ENCODE results near the gene ADAP2. TPM values are rescaled to one million over a fixed set of nuclear protein-coding genes. Genes with fewer than 3 reads are reported as not detected.

Gene ADAP2, protein sequence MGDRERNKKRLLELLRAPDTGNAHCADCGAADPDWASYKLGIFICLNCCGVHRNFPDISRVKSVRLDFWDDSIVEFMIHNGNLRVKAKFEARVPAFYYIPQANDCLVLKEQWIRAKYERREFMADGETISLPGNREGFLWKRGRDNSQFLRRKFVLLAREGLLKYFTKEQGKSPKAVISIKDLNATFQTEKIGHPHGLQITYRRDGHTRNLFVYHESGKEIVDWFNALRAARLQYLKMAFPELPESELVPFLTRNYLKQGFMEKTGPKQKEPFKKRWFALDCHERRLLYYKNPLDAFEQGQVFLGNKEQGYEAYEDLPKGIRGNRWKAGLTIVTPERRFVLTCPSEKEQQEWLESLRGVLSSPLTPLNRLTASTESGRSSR
- total RNA-seq (10 to 100 TPM in 1 of 5 donors, 1 to 10 TPM in 3, not detected in 1; 4.6 to 28.7 (median 8.4) TPM), polyA plus RNA-seq (10 to 100 TPM in 1 of 3 donors, 1 to 10 TPM in 2; 1.8 to 10.0 (median 6.1) TPM)
- long read RNA-seq, donor 1, result 0 reads
- long read RNA-seq, donor 2, partial matches to known transcripts, result 0 of 6 reads
- long read RNA-seq, donor 2, other reads (novel, unspliced or antisense), result 5 of 6 reads
- long read RNA-seq, donor 3, result 0 reads
- long read RNA-seq, donor 4, result 0 reads
- long read RNA-seq, donor 5, partial matches to known transcripts, result 0 of 1 reads
- long read RNA-seq, donor 5, other reads (novel, unspliced or antisense), result 0 of 1 reads
- long read RNA-seq, donor 6, partial matches to known transcripts, result 6 of 8 reads
- long read RNA-seq, donor 6, other reads (novel, unspliced or antisense), result 0 of 8 reads
- long read RNA-seq, donor 7, partial matches to known transcripts, result 0 of 1 reads
- long read RNA-seq, donor 7, other reads (novel, unspliced or antisense), result 0 of 1 reads
- long read RNA-seq, donor 8, result 0 reads
- long read RNA-seq, donor 9, partial matches to known transcripts, result 0 of 1 reads
- long read RNA-seq, donor 9, other reads (novel, unspliced or antisense), result 0 of 1 reads
- long read RNA-seq, donor 10, result 0 reads

DNA sequence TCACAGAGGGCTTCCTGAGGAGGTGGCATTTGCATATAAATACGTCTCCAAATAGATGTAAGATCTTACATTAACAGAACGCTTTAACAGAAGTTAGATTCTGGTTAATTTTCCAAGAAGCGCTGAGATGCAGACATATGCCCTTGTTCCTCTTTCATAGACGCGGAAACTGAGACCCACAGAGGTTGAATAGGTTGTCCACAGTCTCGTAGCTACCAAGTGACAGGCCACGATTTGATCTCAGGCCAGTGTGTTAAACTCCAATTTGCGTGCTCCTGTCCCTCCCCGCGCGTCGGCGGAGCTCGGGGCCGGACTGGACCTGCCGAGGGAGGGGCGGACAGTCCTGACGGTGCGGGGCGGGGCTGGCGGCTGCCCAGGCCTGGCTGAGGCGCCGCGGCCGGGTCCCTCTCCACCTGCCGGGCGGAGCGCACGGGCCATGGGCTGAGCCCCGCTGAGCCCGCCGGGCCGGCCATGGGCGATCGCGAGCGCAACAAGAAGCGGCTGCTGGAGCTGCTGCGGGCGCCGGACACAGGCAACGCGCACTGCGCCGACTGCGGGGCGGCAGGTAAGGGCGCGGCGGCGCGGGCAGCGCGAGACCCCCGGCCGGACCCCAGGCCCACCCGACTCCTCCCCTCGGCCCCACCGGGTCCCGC, at the start of gene ADAP2:
Gene ADAP2, plus strand, starts transcription at position 402 of the 653 bp plus-strand sequence. Its CDS starts 70 bp downstream, at position 472.
- Histone ChIP-seq H3K27ac (peak within 1 kb of the TSS; percentile 42 to 73 (median 51)), H3K9me3 (no peaks in the 10 kb centered on the region), H3K4me1 (peaks cover 13 to 21% (median 16%) of the 10 kb centered on the region in 4 donors), H3K4me3 (peak within 1 kb of the TSS; percentile 57 to 68 (median 61)), H3K27me3 (peaks cover 0 to 34% (median 18%) of the 10 kb centered on the region in 3 donors), H3K36me3 (no peaks in the 10 kb centered on the region)
- intact Hi-C loops (cut with DNase I; ENCODE audit: low total_unique reads), result no loop called here
- peak; percentile 70 to 75 for DNase-seq
- TF ChIP-seq EP300 (IDR thresholded peaks at IDR 0.05) (no peak), POLR2AphosphoS5 (IDR thresholded peaks at IDR 0.05) (peak in 1 of 3 donors; percentile 10), POLR2A (IDR thresholded peaks at IDR 0.05) (no peak)
- TF ChIP-seq, protein P1, sequence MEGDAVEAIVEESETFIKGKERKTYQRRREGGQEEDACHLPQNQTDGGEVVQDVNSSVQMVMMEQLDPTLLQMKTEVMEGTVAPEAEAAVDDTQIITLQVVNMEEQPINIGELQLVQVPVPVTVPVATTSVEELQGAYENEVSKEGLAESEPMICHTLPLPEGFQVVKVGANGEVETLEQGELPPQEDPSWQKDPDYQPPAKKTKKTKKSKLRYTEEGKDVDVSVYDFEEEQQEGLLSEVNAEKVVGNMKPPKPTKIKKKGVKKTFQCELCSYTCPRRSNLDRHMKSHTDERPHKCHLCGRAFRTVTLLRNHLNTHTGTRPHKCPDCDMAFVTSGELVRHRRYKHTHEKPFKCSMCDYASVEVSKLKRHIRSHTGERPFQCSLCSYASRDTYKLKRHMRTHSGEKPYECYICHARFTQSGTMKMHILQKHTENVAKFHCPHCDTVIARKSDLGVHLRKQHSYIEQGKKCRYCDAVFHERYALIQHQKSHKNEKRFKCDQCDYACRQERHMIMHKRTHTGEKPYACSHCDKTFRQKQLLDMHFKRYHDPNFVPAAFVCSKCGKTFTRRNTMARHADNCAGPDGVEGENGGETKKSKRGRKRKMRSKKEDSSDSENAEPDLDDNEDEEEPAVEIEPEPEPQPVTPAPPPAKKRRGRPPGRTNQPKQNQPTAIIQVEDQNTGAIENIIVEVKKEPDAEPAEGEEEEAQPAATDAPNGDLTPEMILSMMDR (IDR thresholded peaks at IDR 0.05), result no peak
- 3 to 15% (median 5%) methylated on average over 7 to 60 of the region's 60 CpGs for WGBS, 5 donors

DNA sequence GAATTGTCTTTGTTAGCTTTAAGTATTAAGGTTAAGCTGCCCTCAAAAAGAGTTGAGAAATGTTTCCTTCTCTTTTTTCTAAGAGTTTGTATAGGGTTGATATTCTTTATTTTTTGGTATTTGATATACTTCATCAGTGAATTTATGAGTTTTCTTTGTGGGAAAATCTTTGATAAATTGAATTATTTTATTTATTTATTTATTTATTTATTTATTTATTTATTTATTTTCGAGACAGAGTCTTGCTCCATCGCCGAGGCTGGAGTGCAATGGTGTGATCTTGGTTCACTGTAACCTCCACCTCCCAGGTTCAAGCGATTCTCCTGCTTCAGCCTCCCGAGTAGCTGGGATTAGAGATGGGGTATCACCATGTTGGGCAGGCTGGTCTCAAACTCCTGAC, 35.6 kb upstream of the ADAP2 start:
- intact Hi-C loops (cut with DNase I; ENCODE audit: low total_unique reads), result no loop called here
- H3K27me3 ChIP-seq, result no peaks in the 10 kb centered on the region
- no peak overlapping the region for H3K4me3 ChIP-seq
- H3K36me3 ChIP-seq, result peaks cover 6 to 12% (median 9%) of the 10 kb centered on the region in 4 donors
- TF ChIP-seq POLR2AphosphoS5 (IDR thresholded peaks at IDR 0.05), result no peak
- no peak for TF ChIP-seq EP300 (IDR thresholded peaks at IDR 0.05)
- TF ChIP-seq, protein P1 (IDR thresholded peaks at IDR 0.05), result no peak
- TF ChIP-seq POLR2A (IDR thresholded peaks at IDR 0.05), result no peak
- no peaks in the 10 kb centered on the region for H3K4me1 ChIP-seq
- 95 to 99% (median 97%) methylated on average over 5 of the region's 5 CpGs for WGBS, 5 donors
- H3K27ac ChIP-seq, result no peak overlapping the region
- no peak for DNase-seq
- H3K9me3 ChIP-seq, result no peaks in the 10 kb centered on the region

DNA sequence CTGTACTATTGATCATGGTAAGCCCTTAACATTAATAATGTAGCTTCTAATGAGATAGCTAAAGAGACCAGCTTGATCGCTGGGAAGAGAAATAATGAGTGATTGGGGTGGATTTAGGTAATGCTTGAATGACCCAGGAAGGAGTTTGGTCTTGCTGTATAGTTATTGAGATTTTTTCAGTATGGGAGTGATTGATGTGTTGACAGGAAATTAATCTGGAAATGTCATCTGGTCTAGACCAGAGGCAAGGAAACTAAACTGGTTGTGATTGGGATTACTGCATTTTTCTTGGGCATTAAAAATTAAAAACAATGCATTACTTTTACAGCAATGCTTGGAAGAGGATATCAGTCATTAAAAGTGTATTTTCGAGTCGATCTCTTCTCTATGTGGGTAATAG, 27.5 kb upstream of the ADAP2 start:
- Histone ChIP-seq H3K4me3 (no peak overlapping the region), H3K27me3 (no peaks in the 10 kb centered on the region), H3K9me3 (no peaks in the 10 kb centered on the region), H3K27ac (no peak overlapping the region), H3K36me3 (peaks cover 0 to 45% (median 30%) of the 10 kb centered on the region in 4 donors), H3K4me1 (no peaks in the 10 kb centered on the region)
- 94 to 97% (median 96%) methylated on average over 3 of the region's 3 CpGs for WGBS, 5 donors
- DNase-seq, result no peak
- TF ChIP-seq POLR2AphosphoS5 (IDR thresholded peaks at IDR 0.05) (no peak), POLR2A (IDR thresholded peaks at IDR 0.05) (no peak)
- TF ChIP-seq, protein P1 (IDR thresholded peaks at IDR 0.05), result no peak
- intact Hi-C loops (cut with DNase I; ENCODE audit: low total_unique reads), result no loop called here

DNA sequence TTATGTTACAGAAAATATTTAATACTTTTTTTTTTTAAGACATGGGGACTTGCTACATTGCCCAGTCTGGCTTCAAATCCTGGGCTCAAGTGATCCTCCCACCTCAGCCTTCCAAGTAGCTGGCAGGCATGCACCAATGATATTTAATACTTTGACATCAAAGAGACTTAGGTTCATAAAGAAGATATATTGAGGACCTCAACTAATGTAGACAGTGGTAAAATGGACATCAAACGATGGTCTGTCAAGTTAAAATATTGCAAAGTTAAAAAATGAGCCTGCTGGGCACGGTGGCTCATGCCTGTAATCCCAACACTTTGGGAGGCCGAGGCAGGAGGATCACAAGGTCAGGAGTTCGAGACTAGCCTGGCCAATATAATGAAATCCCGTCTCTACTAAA, 24.4 kb upstream of the ADAP2 start:
- intact Hi-C loops (cut with DNase I; ENCODE audit: low total_unique reads), result no loop called here
- 89 to 96% (median 93%) methylated on average over 5 of the region's 5 CpGs for WGBS, 5 donors
- no peaks in the 10 kb centered on the region for H3K27me3 ChIP-seq
- DNase-seq, result no peak
- H3K4me3 ChIP-seq, result no peak overlapping the region
- TF ChIP-seq EP300 (IDR thresholded peaks at IDR 0.05), result no peak
- TF ChIP-seq POLR2AphosphoS5 (IDR thresholded peaks at IDR 0.05), result no peak
- TF ChIP-seq POLR2A (IDR thresholded peaks at IDR 0.05), result no peak
- TF ChIP-seq, protein P1 (IDR thresholded peaks at IDR 0.05), result no peak
- peaks cover 11 to 65% (median 58%) of the 10 kb centered on the region in 4 donors for H3K36me3 ChIP-seq
- H3K9me3 ChIP-seq, result no peaks in the 10 kb centered on the region
- H3K4me1 ChIP-seq, result peaks cover 0 to 3% (median 0%) of the 10 kb centered on the region in 4 donors
- no peak overlapping the region for H3K27ac ChIP-seq

Data from stomach (tissue), 19 donors.